OCI-LY1 (cell line): ENCODE results near the gene EVA1B.

Experiments
- H2AFZ ChIP-seq: fragments of 200-600 bp; sonication (generic), shearing (Covaris generic); 2 replicates; pipeline ENCODE4 v1.6.0; 2014; ENCODE audit warnings: antibody characterized with exemption, mild to moderate bottlenecking, low read length
- H3F3A ChIP-seq: fragments of 200-600 bp; sonication (generic), shearing (Covaris generic); 2 replicates; pipeline ENCODE4 v1.6.0; 2014; ENCODE audit warnings: mild to moderate bottlenecking, antibody characterized with exemption, low read length, moderate library complexity; ENCODE audit not compliant: insufficient read depth
- H3K27ac ChIP-seq: fragments of 200-600 bp; sonication (generic); 2 replicates; pipeline ENCODE4 v1.5.1; 2014; ENCODE audit warnings: low read length, mixed run types, mild to moderate bottlenecking, low read depth; ENCODE audit not compliant: poor library complexity, severe bottlenecking
- H3K27me3 ChIP-seq: fragments of 200-600 bp; sonication (generic); 2 replicates; pipeline ENCODE4 v1.6.0; 2014; ENCODE audit warnings: antibody characterized with exemption, mild to moderate bottlenecking, low read length, moderate library complexity; ENCODE audit not compliant: insufficient read depth
- H3K36me3 ChIP-seq: fragments of 200-600 bp; sonication (generic); 2 replicates; pipeline ENCODE4 v1.6.1; 2014; ENCODE audit warnings: mild to moderate bottlenecking, antibody characterized with exemption, low read length, moderate library complexity, mixed read lengths; ENCODE audit not compliant: insufficient read depth
- H3K4me1 ChIP-seq: fragments of 200-600 bp; sonication (generic); 2 replicates; pipeline ENCODE4 v1.5.1; 2014; ENCODE audit warnings: mild to moderate bottlenecking, low read length, moderate library complexity; ENCODE audit not compliant: insufficient read depth, severe bottlenecking
- H3K4me2 ChIP-seq: fragments of 200-600 bp; sonication (generic), shearing (Covaris generic); 2 replicates; pipeline ENCODE4 v1.6.1; 2014; ENCODE audit warnings: low read length
- H3K4me3 ChIP-seq: fragments of 200-600 bp; sonication (generic); 2 replicates; pipeline ENCODE4 v1.5.1; 2014; ENCODE audit warnings: low read length, low read depth, mild to moderate bottlenecking, mixed read lengths; ENCODE audit not compliant: poor library complexity, severe bottlenecking
- H3K79me2 ChIP-seq: fragments of 200-600 bp; shearing (Covaris generic); 2 replicates; pipeline ENCODE4 v1.6.1; 2016; ENCODE audit warnings: mixed run types, low read length, mixed read lengths; ENCODE audit not compliant: insufficient read depth
- H3K9ac ChIP-seq: fragments of 200-600 bp; sonication (generic), shearing (Covaris generic); 2 replicates; pipeline ENCODE4 v1.6.1; 2014; ENCODE audit warnings: mild to moderate bottlenecking, low read length, mixed read lengths
- H3K9me2 ChIP-seq: fragments of 200-600 bp; sonication (generic), shearing (Covaris generic); 2 replicates; pipeline ENCODE4 v1.6.1; 2014; ENCODE audit warnings: low read depth, mild to moderate bottlenecking, low read length, mixed read lengths
- H3K9me3 ChIP-seq: fragments of 200-600 bp; shearing (Covaris generic); 2 replicates; pipeline ENCODE4 v1.6.1; 2014; ENCODE audit warnings: low read length, mixed read lengths
- H4K20me1 ChIP-seq: fragments of 200-600 bp; sonication (generic), shearing (Covaris generic); 2 replicates; pipeline ENCODE4 v1.6.0; 2016; ENCODE audit warnings: mild to moderate bottlenecking, low read length; ENCODE audit not compliant: insufficient read depth
- CTCF ChIP-seq: fragments of 200-600 bp; sonication (generic), shearing (Covaris generic); IDR thresholded peaks from 2 replicates; pipeline ENCODE4 v1.5.1; 2017; ENCODE audit warnings: mild to moderate bottlenecking, antibody characterized with exemption, low read length, moderate library complexity, mixed read lengths
- EZH2 ChIP-seq: fragments of 200-600 bp; sonication (generic), shearing (Covaris generic); IDR thresholded peaks from 2 replicates; pipeline ENCODE4 v1.8.0; 2017; ENCODE audit warnings: borderline replicate concordance, mixed run types, mild to moderate bottlenecking, antibody characterized with exemption, low read length, moderate library complexity, mixed read lengths

EVA1B gene

GRCh38 chr1:36301220-36301619, 22.2 kb downstream of the EVA1B start:
- Histone ChIP-seq H3K9me2 (no peaks in the 10 kb centered on the region), H3K79me2 (no peaks in the 10 kb centered on the region), H3K27me3 (no peaks in the 10 kb centered on the region), H3K4me2 (no peak overlapping the region), H3K9me3 (no peaks in the 10 kb centered on the region), H4K20me1 (no peaks in the 10 kb centered on the region), H3K4me3 (no peak overlapping the region), H3K36me3 (peaks cover 85% of the 10 kb centered on the region), H3K9ac (no peak overlapping the region), H2AFZ (no peak overlapping the region), H3K4me1 (peaks cover 17% of the 10 kb centered on the region), H3K27ac (no peak overlapping the region), H3F3A (no peaks in the 10 kb centered on the region)
- TF ChIP-seq CTCF = no peak
- TF ChIP-seq EZH2 = no peak

GRCh38 chr1:36300526-36300925, 22.9 kb downstream of the EVA1B start:
- Histone ChIP-seq H3K27ac (peak overlapping the region; percentile 56), H4K20me1 (no peaks in the 10 kb centered on the region), H3K4me1 (peaks cover 10% of the 10 kb centered on the region), H3K79me2 (no peaks in the 10 kb centered on the region), H3K9me2 (no peaks in the 10 kb centered on the region), H3K4me2 (no peak overlapping the region), H2AFZ (no peak overlapping the region), H3K27me3 (no peaks in the 10 kb centered on the region), H3K9ac (no peak overlapping the region), H3K4me3 (no peak overlapping the region), H3F3A (no peaks in the 10 kb centered on the region), H3K36me3 (peaks cover 88% of the 10 kb centered on the region), H3K9me3 (no peaks in the 10 kb centered on the region)
- no peak for TF ChIP-seq CTCF
- TF ChIP-seq EZH2 = no peak

GRCh38 chr1:36298640-36299039, 24.8 kb downstream of the EVA1B start:
- Histone ChIP-seq H3K4me1 (peaks cover under 1% of the 10 kb centered on the region), H3K79me2 (no peaks in the 10 kb centered on the region), H4K20me1 (no peaks in the 10 kb centered on the region), H3K9me3 (no peaks in the 10 kb centered on the region), H3K9ac (no peak overlapping the region), H3K27ac (no peak overlapping the region), H2AFZ (no peak overlapping the region), H3K36me3 (peaks cover 94% of the 10 kb centered on the region), H3K27me3 (no peaks in the 10 kb centered on the region), H3F3A (no peaks in the 10 kb centered on the region), H3K4me3 (no peak overlapping the region), H3K9me2 (no peaks in the 10 kb centered on the region), H3K4me2 (no peak overlapping the region)
- TF ChIP-seq CTCF (no peak), EZH2 (no peak)
